Measurements from ENCODE around the gene NAV3.

DNA sequence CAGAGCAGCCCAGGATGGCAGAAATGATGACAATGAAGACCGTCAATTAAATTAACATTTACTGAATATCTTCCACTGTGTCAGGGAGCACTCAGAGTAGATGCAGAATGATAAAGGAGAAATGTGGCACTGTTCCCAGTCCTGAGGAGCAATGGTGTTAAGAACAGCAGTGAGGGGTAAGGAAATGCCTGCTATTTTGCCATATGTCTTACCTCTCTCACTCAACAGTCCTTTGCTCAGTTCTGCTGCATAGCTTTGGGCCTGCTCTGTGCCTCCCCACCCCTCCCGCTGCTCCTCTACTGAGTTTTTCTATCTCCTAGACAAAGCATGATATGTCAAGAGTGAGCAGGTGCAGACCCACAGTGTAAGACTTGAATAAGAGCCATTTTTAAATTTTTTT, 318.8 kb downstream of the NAV3 start:
- no peak for TF ChIP-seq POLR2A (IDR thresholded peaks at IDR 0.05)
- TF ChIP-seq, protein P1, sequence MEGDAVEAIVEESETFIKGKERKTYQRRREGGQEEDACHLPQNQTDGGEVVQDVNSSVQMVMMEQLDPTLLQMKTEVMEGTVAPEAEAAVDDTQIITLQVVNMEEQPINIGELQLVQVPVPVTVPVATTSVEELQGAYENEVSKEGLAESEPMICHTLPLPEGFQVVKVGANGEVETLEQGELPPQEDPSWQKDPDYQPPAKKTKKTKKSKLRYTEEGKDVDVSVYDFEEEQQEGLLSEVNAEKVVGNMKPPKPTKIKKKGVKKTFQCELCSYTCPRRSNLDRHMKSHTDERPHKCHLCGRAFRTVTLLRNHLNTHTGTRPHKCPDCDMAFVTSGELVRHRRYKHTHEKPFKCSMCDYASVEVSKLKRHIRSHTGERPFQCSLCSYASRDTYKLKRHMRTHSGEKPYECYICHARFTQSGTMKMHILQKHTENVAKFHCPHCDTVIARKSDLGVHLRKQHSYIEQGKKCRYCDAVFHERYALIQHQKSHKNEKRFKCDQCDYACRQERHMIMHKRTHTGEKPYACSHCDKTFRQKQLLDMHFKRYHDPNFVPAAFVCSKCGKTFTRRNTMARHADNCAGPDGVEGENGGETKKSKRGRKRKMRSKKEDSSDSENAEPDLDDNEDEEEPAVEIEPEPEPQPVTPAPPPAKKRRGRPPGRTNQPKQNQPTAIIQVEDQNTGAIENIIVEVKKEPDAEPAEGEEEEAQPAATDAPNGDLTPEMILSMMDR (IDR thresholded peaks at IDR 0.05): no peak

Data from prostate gland (tissue), 2 donors.